GM18858 (cell line): ENCODE data around the gene TRPV2.
A peak's percentile ranks its signal among the peaks of the same experiment; 100 is the strongest.
"Not testable (repeated sequence)": the region's sequence is repeated elsewhere in the genome, so short reads cannot be mapped to it uniquely, and the experiment has no call there.

Experiments
- ATAC-seq: cut with Tn5 transposase; IDR thresholded peaks from one replicate; pipeline ENCODE4 v1.9.1; 2021; ENCODE audit not compliant: unreplicated experiment

Gene TRPV2

DNA sequence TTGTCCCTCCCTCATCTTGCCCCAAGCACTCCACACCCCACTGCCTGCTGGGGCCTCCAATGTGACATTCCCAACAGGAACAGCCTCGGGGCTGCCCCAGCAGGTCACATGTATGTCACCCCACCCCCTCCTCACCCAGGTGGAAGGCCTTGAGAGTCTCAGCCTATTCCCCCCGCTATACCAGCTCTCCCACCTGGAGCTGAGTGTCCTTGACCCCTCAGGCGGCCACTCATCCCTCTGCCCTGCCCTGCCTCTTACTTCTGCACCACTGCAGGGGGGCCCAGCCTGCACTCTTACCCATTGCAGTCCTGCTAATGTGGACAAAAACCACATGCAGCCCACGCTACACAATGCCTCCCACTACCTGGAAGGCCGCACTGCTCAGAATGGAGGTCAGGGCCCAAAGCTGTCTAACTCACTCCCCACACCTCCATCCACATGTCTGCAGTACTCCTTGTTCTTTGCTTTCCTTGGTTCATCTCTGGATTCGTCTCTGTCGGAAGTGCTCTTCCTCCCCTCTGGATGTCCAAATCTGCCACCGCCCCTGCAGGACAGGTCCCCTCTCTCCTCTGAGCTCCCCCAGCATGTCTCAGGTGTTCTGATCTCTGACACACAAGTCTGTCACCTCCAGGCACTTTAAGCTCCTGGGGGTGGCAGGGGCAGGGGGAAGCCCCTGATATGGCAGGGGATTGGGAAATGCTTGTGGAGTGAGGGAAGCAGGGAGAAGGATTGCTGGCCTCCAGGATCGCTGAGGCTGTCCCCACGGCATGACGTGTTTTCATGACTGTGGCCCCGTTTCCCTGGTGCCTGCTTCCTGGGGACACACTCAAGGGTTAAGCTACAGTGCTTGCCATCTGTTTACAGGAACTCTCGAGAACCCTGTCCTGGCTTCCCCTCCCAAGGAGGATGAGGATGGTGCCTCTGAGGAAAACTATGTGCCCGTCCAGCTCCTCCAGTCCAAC, 20.8 kb downstream of the TRPV2 start:
- no peak for ATAC-seq

- ATAC-seq, result no peak
Observed at GRCh38 chr17:16437083-16437482, 21.7 kb downstream of the TRPV2 start.

- no peak for ATAC-seq
Observed at GRCh38 chr17:16438173-16438556, 22.8 kb downstream of the TRPV2 start.

DNA sequence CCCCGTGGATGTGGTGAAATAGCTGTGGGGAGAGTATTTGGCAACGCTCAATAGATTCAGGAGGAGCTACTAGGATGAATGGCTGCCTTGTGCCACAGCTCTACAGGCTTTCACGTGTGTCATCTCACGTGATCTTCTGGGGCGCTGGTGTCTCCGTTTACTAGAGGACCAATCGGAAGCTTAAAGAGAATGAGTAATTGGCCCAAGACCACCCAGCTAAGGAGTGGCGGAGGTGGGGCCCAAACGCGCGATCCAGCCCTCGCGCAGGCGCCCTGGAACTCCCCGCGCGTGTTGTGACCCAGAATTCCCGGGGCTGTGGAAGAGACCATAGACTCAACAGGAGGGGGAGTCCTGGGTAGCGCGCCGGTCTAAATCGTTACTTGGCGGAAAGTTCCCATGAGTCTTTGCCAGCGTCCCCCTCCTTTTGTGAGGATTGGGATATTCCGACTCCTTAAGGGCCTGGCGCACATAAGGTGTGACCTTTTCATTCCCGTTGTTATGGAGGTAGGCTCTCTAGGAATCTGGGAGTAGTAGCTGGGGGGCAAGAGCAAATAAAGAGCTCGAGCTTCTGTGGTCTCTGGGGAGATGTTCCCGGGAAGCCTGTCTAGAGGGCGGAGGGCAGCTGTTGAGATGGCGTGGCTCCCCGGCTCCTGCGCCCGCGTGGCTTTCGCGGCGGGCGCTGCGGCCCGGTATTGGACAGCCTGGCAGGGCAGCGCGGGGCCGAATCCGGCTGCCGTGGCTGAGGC, 23.4 kb downstream of the TRPV2 start:
- ATAC-seq, result peak; percentile 61

- ATAC-seq, result peak; percentile 9
Observed at GRCh38 chr17:16439303-16439791, 24.0 kb downstream of the TRPV2 start.

DNA sequence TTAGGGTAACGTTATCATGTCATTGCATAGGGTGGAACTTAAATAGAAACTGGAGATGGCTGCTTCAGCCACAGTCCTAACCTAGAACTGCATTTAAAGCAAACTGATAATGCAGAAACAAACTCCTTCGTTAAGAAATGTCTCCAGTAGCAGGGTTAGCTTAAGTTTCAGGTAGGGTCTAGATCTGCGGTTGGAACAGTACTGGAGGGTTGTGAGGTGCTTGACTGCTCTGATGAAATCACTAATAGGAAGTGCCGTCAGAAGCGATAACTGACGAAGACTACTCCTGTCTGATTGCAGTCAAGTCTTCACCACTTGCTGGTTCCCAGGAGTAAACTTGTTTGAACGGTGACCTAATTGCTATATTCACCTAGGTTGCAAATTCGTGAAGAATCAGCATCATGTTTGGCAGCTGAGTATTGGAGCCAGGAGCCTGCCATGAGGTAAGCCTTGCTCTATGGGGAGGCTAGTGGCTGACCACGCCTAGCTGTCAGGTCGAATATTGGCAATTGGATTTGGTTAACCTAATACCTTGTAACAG, 24.5 kb downstream of the TRPV2 start:
- ATAC-seq, result no peak

DNA sequence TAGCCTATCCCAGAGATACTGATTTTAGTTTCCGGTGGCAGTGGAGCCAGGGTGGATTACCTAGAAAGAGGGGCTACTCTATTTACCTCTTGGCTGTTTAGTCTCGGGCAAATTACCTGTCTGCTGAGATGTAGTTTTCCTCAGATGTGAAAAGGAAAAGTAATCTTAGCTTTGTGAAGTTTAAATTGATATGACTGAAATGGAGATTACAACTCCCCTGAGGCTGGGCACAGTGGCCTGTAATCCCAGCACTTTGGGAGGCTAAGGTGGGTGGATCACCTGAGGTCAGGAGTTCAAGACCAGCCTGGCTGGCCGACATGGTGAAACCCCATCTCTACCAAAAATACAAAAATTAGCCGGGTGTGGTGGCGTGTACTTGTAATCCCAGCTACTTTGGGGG, 25.0 kb downstream of the TRPV2 start:
- not testable (repeated sequence) for ATAC-seq

GRCh38 chr17:16440901-16441629, 25.7 kb downstream of the TRPV2 start:
- no peak for ATAC-seq

DNA sequence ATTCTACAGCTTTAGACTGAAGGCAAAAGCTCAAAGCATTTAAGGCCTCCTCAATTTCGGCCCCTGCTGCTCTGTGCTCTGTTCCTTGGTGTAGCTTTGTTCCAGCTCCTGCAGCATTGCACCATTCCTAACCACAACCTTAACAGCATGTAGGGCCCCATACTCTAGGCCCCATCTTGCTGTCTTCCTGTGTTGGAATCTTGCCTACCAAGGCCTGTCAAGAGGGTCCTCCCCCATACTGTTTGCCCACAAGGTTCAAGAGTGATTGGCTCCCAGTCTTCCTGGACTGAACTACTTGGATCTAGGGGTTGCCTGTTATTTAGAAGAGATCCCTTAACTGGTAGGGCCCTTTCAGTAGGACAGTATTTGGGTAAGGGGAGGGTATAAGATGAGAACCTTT, 26.8 kb downstream of the TRPV2 start:
- no peak for ATAC-seq

GRCh38 chr17:16442594-16443510, 27.5 kb downstream of the TRPV2 start:
- ATAC-seq, result no peak

DNA sequence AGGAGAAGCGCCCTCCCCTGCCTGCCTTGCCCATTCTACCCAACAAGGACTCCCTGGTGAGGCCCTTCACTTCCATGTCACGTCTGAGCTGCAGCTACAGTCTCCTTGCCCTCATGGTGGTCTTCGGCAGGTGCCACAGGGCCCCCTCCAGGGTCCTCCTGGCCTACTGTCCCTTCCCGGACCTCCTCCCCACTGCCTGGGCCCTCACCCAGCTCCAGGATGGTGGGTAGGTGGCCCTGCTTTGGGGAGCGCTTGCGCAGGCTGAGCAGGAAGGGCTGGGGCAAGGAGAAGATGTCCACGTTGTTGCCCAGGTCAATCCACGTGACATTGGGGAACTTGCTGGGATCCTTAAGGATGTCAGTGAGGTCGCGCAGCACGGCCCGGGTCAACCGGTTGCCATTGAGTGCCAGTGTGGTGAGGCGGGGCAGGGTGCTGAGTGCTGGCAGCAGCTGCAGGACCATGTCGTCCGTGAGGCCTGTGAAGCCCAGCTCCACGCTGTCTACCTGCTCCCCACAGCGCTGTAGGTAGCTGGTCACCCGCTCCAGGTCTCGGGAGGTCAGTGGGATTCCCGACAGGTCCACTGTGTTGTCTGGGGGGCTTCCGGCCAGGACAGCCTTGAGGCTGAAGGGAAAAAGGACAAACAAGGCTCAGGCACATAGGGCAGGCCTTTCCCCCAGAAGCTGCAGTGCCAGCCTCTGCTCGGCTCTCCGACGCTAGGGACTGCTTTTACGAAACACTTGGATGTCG, 28.3 kb downstream of the TRPV2 start:
- no peak for ATAC-seq

- no peak for ATAC-seq
Observed at GRCh38 chr17:16444258-16444886, 29.0 kb downstream of the TRPV2 start.

DNA sequence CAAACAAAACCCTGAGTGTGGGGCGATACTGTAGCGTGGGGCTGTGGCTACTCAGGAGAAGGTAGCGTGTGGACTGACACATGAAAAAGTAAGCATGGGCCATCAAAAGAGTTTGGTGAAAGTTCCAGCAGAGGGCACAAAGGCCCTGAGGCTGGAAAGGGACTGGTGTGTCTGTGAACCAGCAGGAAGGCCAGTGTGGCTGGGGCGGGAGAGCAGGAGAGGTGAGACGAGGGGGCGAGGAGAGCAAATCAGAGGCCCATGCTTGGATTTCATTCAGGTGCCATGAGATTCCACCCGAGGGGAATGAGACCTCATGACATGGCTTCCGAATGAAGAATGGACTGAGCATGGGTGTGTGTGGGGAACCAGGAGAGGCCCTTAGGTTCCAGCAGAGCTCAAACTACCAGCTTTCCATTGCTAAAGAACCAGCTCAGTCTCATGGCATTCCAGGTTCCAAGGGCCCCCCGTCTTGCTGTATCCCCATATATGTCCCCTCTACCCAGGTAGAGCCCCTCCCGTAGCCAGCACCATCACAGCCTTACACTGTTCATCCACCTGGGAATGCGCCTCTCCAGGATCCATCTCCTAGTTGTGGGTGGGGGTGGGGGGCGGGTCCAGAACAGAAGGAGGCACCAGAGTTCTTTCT, 31.1 kb downstream of the TRPV2 start:
- no peak for ATAC-seq

GRCh38 chr17:16447676-16448075, 32.3 kb downstream of the TRPV2 start:
- ATAC-seq, result no peak

- no peak for ATAC-seq
Observed at GRCh38 chr17:16448490-16448889, 33.1 kb downstream of the TRPV2 start.

DNA sequence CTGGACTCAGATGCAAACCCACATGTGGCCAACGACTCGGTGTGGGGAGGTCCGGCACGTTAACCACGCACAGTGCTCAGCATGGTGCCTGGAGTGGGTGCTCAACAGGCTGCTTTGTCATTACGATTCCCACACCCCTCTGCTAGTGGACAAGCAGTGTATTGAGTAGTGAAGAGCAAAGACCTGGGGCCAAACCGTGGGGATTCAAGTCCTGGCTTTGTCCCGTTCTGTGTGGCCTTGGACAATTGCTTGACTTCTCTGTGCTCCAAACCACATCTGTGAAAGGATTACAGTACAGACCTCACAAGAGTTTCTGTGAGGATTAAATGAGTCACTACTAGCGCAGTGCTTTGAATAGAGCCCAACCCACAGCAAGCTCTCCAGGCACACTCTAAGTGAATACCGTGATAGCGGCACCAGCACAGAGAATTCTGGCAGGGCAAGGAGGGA, 33.8 kb downstream of the TRPV2 start:
- ATAC-seq, result no peak

GRCh38 chr17:16450028-16450427, 34.7 kb downstream of the TRPV2 start:
- no peak for ATAC-seq

- ATAC-seq, result not testable (repeated sequence)
Observed at GRCh38 chr17:16452268-16452667, 36.9 kb downstream of the TRPV2 start.
